B cell (primary cell): ENCODE results near the gene ARHGDIG.

Experiments used
- EZH2 ChIP-seq: IDR thresholded peaks from 2 replicates; pipeline ENCODE4 v1.6.1; 2012; ENCODE audit warnings: borderline replicate concordance, low read depth, mild to moderate bottlenecking, moderate library complexity, low read length; ENCODE audit not compliant: insufficient read depth, poor library complexity, severe bottlenecking
- TF ChIP-seq, protein P1 (sequence below): fragments of 200-600 bp; IDR thresholded peaks from one replicate; pipeline ENCODE4 v1.8.0; 2022; ENCODE audit warnings: antibody characterized with exemption, mild to moderate bottlenecking

GRCh38 chr16:242281-242680 lies 38.1 kb upstream of the ARHGDIG start:
- TF ChIP-seq, protein P1, sequence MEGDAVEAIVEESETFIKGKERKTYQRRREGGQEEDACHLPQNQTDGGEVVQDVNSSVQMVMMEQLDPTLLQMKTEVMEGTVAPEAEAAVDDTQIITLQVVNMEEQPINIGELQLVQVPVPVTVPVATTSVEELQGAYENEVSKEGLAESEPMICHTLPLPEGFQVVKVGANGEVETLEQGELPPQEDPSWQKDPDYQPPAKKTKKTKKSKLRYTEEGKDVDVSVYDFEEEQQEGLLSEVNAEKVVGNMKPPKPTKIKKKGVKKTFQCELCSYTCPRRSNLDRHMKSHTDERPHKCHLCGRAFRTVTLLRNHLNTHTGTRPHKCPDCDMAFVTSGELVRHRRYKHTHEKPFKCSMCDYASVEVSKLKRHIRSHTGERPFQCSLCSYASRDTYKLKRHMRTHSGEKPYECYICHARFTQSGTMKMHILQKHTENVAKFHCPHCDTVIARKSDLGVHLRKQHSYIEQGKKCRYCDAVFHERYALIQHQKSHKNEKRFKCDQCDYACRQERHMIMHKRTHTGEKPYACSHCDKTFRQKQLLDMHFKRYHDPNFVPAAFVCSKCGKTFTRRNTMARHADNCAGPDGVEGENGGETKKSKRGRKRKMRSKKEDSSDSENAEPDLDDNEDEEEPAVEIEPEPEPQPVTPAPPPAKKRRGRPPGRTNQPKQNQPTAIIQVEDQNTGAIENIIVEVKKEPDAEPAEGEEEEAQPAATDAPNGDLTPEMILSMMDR: no peak
- TF ChIP-seq EZH2: no peak
